ENCODE measurements around the gene AIDA. TPM values are rescaled to one million over a fixed set of nuclear protein-coding genes. Genes with fewer than 3 reads are reported as not detected.

The AIDA gene
- total RNA-seq, 1 experiment from 2014 or later = 73.1 TPM

- Histone ChIP-seq H3K36me3 (ENCODE audit: control insufficient read depth, insufficient read depth, low read length) (peaks cover 69% of the 10 kb centered on the region), H3K4me1 (ENCODE audit: control insufficient read depth, insufficient read depth, low read length) (no peaks in the 10 kb centered on the region), H3K27me3 (ENCODE audit: control insufficient read depth, insufficient read depth, low read length) (no peaks in the 10 kb centered on the region), H3K4me3 (ENCODE audit: low read depth in 2 of 2, low read length in 2 of 2) (no peak overlapping the region), H3K9me3 (ENCODE audit: control insufficient read depth, insufficient read depth, low read depth, low read length) (no peaks in the 10 kb centered on the region), H3K27ac (ENCODE audit: low read length) (no peak overlapping the region)
- POLR2A ChIA-PET = no interaction called here
- intact Hi-C loops (cut with micrococcal nuclease; ENCODE audit: unreplicated experiment) (no loop called here), in situ Hi-C loops (cut with HindIII; ENCODE audit: low pct_unique_long_range_greater_than_20kb, low sequenced_read_pairs) (loop anchor here (25.0 kb wide), 1 partner anchor 356 kb away; no protein-coding TSS in a partner anchor)
- CTCF ChIA-PET = no interaction called here
- TF ChIP-seq REST (IDR thresholded peaks at IDR 0.05; ENCODE audit: insufficient read depth in 1 of 2, low read depth in 2 of 2, low read length in 1 of 2) (no peak), POLR2AphosphoS5 (IDR thresholded peaks at IDR 0.05; ENCODE audit: low read depth, low read length) (no peak), CTCF (IDR thresholded peaks at IDR 0.05) (no peak), TCF7L2 (IDR thresholded peaks at IDR 0.05; ENCODE audit: low read depth, low read length) (no peak), SIN3A (IDR thresholded peaks at IDR 0.05; ENCODE audit: borderline replicate concordance, insufficient read depth, low read depth, low read length) (no peak)
- DNase-seq (ENCODE audit: low read depth, low spot score) = no peak
- no TSS peak for BruUV-seq (replicated peaks)
- no peak for ATAC-seq
Measured at GRCh38 chr1:222730866-222731265, 18.6 kb upstream of the AIDA start.

DNA sequence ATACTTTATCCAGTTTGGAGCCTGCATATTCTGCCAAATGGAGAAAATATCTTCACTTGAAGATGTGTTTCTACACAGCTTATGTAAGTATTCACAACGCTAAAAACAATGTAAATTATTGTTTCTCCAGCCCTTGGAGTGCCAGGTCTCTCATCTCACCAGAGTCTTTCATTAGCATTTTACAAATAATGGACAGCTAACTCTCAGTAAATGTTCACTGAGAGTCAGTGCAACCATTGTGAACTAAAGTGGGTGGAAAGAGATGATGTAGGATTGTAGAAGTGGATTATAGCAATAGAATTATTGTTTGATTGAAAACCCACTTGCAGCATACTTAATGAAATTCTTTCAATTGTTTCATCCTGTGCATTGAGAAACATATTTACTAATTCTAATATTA lies 16.5 kb upstream of the AIDA start:
- CTCF ChIA-PET = no interaction called here
- H3K27me3 ChIP-seq (ENCODE audit: control insufficient read depth, insufficient read depth, low read length) = no peaks in the 10 kb centered on the region
- no peaks in the 10 kb centered on the region for H3K9me3 ChIP-seq (ENCODE audit: control insufficient read depth, insufficient read depth, low read depth, low read length)
- POLR2A ChIA-PET = no interaction called here
- peaks cover 72% of the 10 kb centered on the region for H3K36me3 ChIP-seq (ENCODE audit: control insufficient read depth, insufficient read depth, low read length)
- DNase-seq (ENCODE audit: low read depth, low spot score) (no peak), ATAC-seq (no peak)
- H3K27ac ChIP-seq (ENCODE audit: low read length) = no peak overlapping the region
- no peak overlapping the region for H3K4me3 ChIP-seq (ENCODE audit: low read depth in 2 of 2, low read length in 2 of 2)
- no TSS peak for BruUV-seq (replicated peaks)
- in situ Hi-C loops (cut with HindIII; ENCODE audit: low pct_unique_long_range_greater_than_20kb, low sequenced_read_pairs) = loop anchor here (25.0 kb wide), 1 partner anchor 359 kb away; no protein-coding TSS in a partner anchor
- TF ChIP-seq REST (IDR thresholded peaks at IDR 0.05; ENCODE audit: insufficient read depth in 1 of 2, low read depth in 2 of 2, low read length in 1 of 2) = no peak
- intact Hi-C loops (cut with micrococcal nuclease; ENCODE audit: unreplicated experiment) = no loop called here
- no peaks in the 10 kb centered on the region for H3K4me1 ChIP-seq (ENCODE audit: control insufficient read depth, insufficient read depth, low read length)

Measured in Panc1 (cell line).